MCF 10A (cell line): ENCODE measurements around the gene NQO1. TPM values are rescaled to one million over a fixed set of nuclear protein-coding genes. Genes with fewer than 3 reads are reported as not detected.

Experiments used
- BruUV-seq: library from RNA; stranded (reverse); fragments of 400-500 nt; replicated peaks from 2 replicates; lab custom pipeline; 2021; lab: Mats Ljungman, UMichigan
- CTCF ChIA-PET: fragments of 300-600 bp; sonication (Branson Sonifier 250); formaldehyde crosslinking; extraction: SDS; loops from one replicate; lab custom pipeline; 2021; ENCODE audit warnings: antibody characterized with exemption, inconsistent platforms; lab: Yijun Ruan, JAX
- POLR2A ChIA-PET: fragments of 300-600, 350-650 bp; sonication (Branson Sonifier 250); formaldehyde crosslinking; extraction: SDS; loops from one replicate; lab custom pipeline; 2020; ENCODE audit warnings: antibody characterized with exemption, inconsistent platforms; lab: Yijun Ruan, JAX
- DNase-seq: peaks from one replicate; pipeline ENCODE4 v3.0.0-alpha.2; 2018; ENCODE audit not compliant: unreplicated experiment
- H3K27ac Mint-ChIP-seq: one replicate; pipeline ENCODE4 v1.8.0; 2022; ENCODE audit warnings: mild to moderate bottlenecking, low read depth, mixed read lengths; ENCODE audit not compliant: unreplicated experiment
- H3K27me3 Mint-ChIP-seq: one replicate; pipeline ENCODE4 v1.8.0; 2022; ENCODE audit warnings: mixed read lengths; ENCODE audit not compliant: insufficient read depth, unreplicated experiment
- H3K36me3 Mint-ChIP-seq: one replicate; pipeline ENCODE4 v1.8.0; 2022; ENCODE audit warnings: mild to moderate bottlenecking, moderate library complexity, mixed read lengths; ENCODE audit not compliant: insufficient read depth, unreplicated experiment
- H3K4me1 Mint-ChIP-seq: one replicate; pipeline ENCODE4 v1.8.0; 2022; ENCODE audit warnings: mixed read lengths; ENCODE audit not compliant: insufficient read depth, unreplicated experiment
- H3K4me3 Mint-ChIP-seq: one replicate; pipeline ENCODE4 v1.8.0; 2022; ENCODE audit warnings: mild to moderate bottlenecking, moderate library complexity, mixed read lengths; ENCODE audit not compliant: unreplicated experiment
- H3K9me3 Mint-ChIP-seq: one replicate; pipeline ENCODE4 v1.8.0; 2022; ENCODE audit warnings: mixed read lengths; ENCODE audit not compliant: unreplicated experiment
- intact Hi-C: fragments of 100-400 bp; cut with micrococcal nuclease; formaldehyde crosslinking; loops from 2 replicates; pipeline ENCODE4 v1.14.1; 2022
- total RNA-seq: library from RNA; stranded (reverse); gene quantifications from 2 replicates; pipeline ENCODE4 v1.2.3, GENCODE V29; 2022
- TF ChIP-seq, protein P1 (sequence below): fragments of 200-600 bp; IDR thresholded peaks from one replicate; pipeline ENCODE4 v1.8.0; 2022; ENCODE audit warnings: antibody characterized with exemption, mild to moderate bottlenecking; ENCODE audit not compliant: unreplicated experiment

Gene NQO1
- total RNA-seq, 1 experiment from 2014 or later = 140 TPM

GRCh38 chr16:69669577-69669976 is 56.8 kb downstream of the NQO1 start:
- ChIA-PET CTCF (interaction anchor here (0.7 kb wide), 1 partner anchor 85 kb away, joined by 3 read pairs; the partner anchor contains the start of gene NOB1), POLR2A (interaction anchor here (1.6 kb wide), 1 partner anchor 9 kb away, joined by 3 read pairs; no protein-coding TSS in a partner anchor)
- H3K27me3 Mint-ChIP-seq = no peaks in the 10 kb centered on the region
- H3K36me3 Mint-ChIP-seq = peaks cover 75% of the 10 kb centered on the region
- no peak overlapping the region for H3K27ac Mint-ChIP-seq
- DNase-seq = no peak
- intact Hi-C loops = no loop called here
- no peaks in the 10 kb centered on the region for H3K9me3 Mint-ChIP-seq
- TF ChIP-seq, protein P1, sequence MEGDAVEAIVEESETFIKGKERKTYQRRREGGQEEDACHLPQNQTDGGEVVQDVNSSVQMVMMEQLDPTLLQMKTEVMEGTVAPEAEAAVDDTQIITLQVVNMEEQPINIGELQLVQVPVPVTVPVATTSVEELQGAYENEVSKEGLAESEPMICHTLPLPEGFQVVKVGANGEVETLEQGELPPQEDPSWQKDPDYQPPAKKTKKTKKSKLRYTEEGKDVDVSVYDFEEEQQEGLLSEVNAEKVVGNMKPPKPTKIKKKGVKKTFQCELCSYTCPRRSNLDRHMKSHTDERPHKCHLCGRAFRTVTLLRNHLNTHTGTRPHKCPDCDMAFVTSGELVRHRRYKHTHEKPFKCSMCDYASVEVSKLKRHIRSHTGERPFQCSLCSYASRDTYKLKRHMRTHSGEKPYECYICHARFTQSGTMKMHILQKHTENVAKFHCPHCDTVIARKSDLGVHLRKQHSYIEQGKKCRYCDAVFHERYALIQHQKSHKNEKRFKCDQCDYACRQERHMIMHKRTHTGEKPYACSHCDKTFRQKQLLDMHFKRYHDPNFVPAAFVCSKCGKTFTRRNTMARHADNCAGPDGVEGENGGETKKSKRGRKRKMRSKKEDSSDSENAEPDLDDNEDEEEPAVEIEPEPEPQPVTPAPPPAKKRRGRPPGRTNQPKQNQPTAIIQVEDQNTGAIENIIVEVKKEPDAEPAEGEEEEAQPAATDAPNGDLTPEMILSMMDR = no peak
- no peaks in the 10 kb centered on the region for H3K4me1 Mint-ChIP-seq
- H3K4me3 Mint-ChIP-seq = no peak overlapping the region
- no TSS peak for BruUV-seq

- peaks cover 71% of the 10 kb centered on the region for H3K36me3 Mint-ChIP-seq
- H3K27ac Mint-ChIP-seq = no peak overlapping the region
- no peaks in the 10 kb centered on the region for H3K9me3 Mint-ChIP-seq
- BruUV-seq = no TSS peak
- intact Hi-C loops = no loop called here
- H3K27me3 Mint-ChIP-seq = no peaks in the 10 kb centered on the region
- DNase-seq = no peak
- H3K4me3 Mint-ChIP-seq = no peak overlapping the region
- H3K4me1 Mint-ChIP-seq = peaks cover 6% of the 10 kb centered on the region
- ChIA-PET POLR2A (interaction anchor here (0.5 to 1.4 kb wide), 7 partner anchors 11 to 334 kb away, joined by 3 to 4 read pairs (median 3); partner anchors contain the start of gene WWP2), CTCF (interaction anchor here (1.1 kb wide), 1 partner anchor 9 kb away, joined by 3 read pairs; no protein-coding TSS in a partner anchor)
- TF ChIP-seq, protein P1 = no peak
Measured at GRCh38 chr16:69663846-69664245, 62.5 kb downstream of the NQO1 start.

DNA sequence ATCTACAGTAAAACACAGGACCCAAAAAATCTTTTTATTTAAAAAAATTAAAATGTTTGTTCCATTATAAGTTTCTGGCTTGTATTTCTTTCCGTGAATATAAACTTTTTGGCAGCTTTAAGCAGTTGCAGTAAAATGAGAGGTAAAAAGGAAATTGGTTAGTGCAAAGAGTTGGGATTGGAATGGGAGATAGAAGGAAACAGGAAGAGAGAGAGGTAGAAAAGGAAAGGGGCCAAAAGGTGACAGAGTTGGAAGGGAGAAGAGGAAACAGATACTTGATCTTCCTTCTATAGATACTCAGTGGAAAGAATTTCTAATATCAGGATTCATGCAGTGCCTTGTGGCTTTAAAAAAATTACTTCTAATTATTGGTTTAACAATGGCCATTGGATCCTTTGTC is 63.5 kb downstream of the NQO1 start:
- Mint-ChIP-seq H3K4me1 (peaks cover 6% of the 10 kb centered on the region), H3K9me3 (no peaks in the 10 kb centered on the region), H3K36me3 (peaks cover 71% of the 10 kb centered on the region), H3K27ac (no peak overlapping the region), H3K4me3 (no peak overlapping the region), H3K27me3 (no peaks in the 10 kb centered on the region)
- intact Hi-C loops = no loop called here
- no peak for DNase-seq
- ChIA-PET CTCF (interaction anchor here (0.6 kb wide), 1 partner anchor 117 kb away, joined by 3 read pairs; no protein-coding TSS in a partner anchor), POLR2A (interaction anchor here (0.8 to 1.5 kb wide), 3 partner anchors 10 to 267 kb away, joined by 3 read pairs; no protein-coding TSS in a partner anchor)
- no TSS peak for BruUV-seq
- TF ChIP-seq, protein P1 = no peak

- H3K36me3 Mint-ChIP-seq = peaks cover 83% of the 10 kb centered on the region
- POLR2A ChIA-PET = interaction anchor here (0.6 to 1.3 kb wide), 7 partner anchors 13 to 335 kb away, joined by 3 to 5 read pairs (median 3); partner anchors contain the start of gene CYB5B
- no peak overlapping the region for H3K4me3 Mint-ChIP-seq
- CTCF ChIA-PET = no interaction called here
- TF ChIP-seq, protein P1 = no peak
- H3K4me1 Mint-ChIP-seq = peaks cover 6% of the 10 kb centered on the region
- intact Hi-C loops = no loop called here
- no peaks in the 10 kb centered on the region for H3K9me3 Mint-ChIP-seq
- DNase-seq = peak; percentile 51
- no peaks in the 10 kb centered on the region for H3K27me3 Mint-ChIP-seq
- H3K27ac Mint-ChIP-seq = no peak overlapping the region
- BruUV-seq = no TSS peak
Measured at GRCh38 chr16:69660166-69660565, 66.2 kb downstream of the NQO1 start.

Other genes starting within 250 kb of the NQO1 start
- gene NFAT5, start 160.6 kb downstream of the NQO1 start, total RNA-seq = 35.8 and 46.4 TPM in 2 replicates
- 73.3 and 110 TPM in 2 replicates for gene NOB1, start 28.4 kb upstream of the NQO1 start, total RNA-seq
- gene WWP2, start 35.8 kb upstream of the NQO1 start, total RNA-seq = 29.3 and 30.4 TPM in 2 replicates
- gene CLEC18A, start 224.8 kb upstream of the NQO1 start, total RNA-seq = 0.28 and 0.88 TPM in 2 replicates